ENCODE results near the gene PDE3B. TPM values are rescaled to one million over a fixed set of nuclear protein-coding genes. Genes with fewer than 3 reads are reported as not detected.

The PDE3B gene
- total RNA-seq, 1 donor from 2014 or later = 24.3 TPM

- Mint-ChIP-seq H3K36me3 (ENCODE audit: low read depth) (no peaks in the 10 kb centered on the region), H3K27me3 (ENCODE audit: low read depth) (peaks cover 4% of the 10 kb centered on the region), H3K9me3 (no peaks in the 10 kb centered on the region), H3K4me1 (no peaks in the 10 kb centered on the region), H3K4me3 (no peak overlapping the region), H3K27ac (ENCODE audit: unreplicated experiment) (no peak overlapping the region)
- no peak for DNase-seq (ENCODE audit: low read depth, low spot score)
- no peak for TF ChIP-seq CTCF (conservative IDR thresholded peaks at IDR 0.05)
Measured at GRCh38 chr11:14916403-14916802, 272.8 kb downstream of the PDE3B start.

Other genes starting within 250 kb of the PDE3B start
- gene COPB1, start 144.0 kb upstream of the PDE3B start, total RNA-seq = 83.9 and 93.9 TPM in 2 replicates
- 172 and 190 TPM in 2 replicates for gene PSMA1, start 123.4 kb upstream of the PDE3B start, total RNA-seq
- 16.9 and 18.5 TPM in 2 replicates for gene CYP2R1, start 248.4 kb downstream of the PDE3B start, total RNA-seq